ENCODE measurements around the gene PCSK5. TPM values are rescaled to one million over a fixed set of nuclear protein-coding genes. Genes with fewer than 3 reads are reported as not detected.
A peak's percentile ranks its signal among the peaks of the same experiment; 100 is the strongest.

Gene PCSK5
- total RNA-seq, 2 donors from 2014 or later, result 2.5 to 3.5 TPM

- no peak for DNase-seq
- no peak overlapping the region for H3K9ac ChIP-seq (ENCODE audit: extremely low read depth, low read length, poor library complexity, severe bottlenecking)
- Mint-ChIP-seq H3K9me3 (no peaks in the 10 kb centered on the region), H3K4me1 (peaks cover 29% of the 10 kb centered on the region), H3K27me3 (ENCODE audit: insufficient read depth) (peaks cover 11% of the 10 kb centered on the region), H3K27ac (no peak overlapping the region), H3K36me3 (ENCODE audit: low read depth) (no peaks in the 10 kb centered on the region), H3K4me3 (no peak overlapping the region)
- no peaks in the 10 kb centered on the region for H3K36me3 ChIP-seq (ENCODE audit: control insufficient read depth, insufficient read depth, low read length)
- no peak for TF ChIP-seq CTCF (conservative IDR thresholded peaks at IDR 0.05)
- peaks cover 9% of the 10 kb centered on the region for H3K4me1 ChIP-seq (ENCODE audit: control insufficient read depth, insufficient read depth, low read length)
- no peak overlapping the region for H3K27ac ChIP-seq (ENCODE audit: low read depth, low read length)
- WGBS, 2 experiments (ENCODE audit: insufficient coverage in 1 of 2, insufficient read length in 1 of 2), result 88% methylated on average over 1 of the region's 1 CpG; no CpG with 5 or more reads in 1 of the 2 experiments
- H3K9me3 ChIP-seq (ENCODE audit: control insufficient read depth, low read length), result no peaks in the 10 kb centered on the region
- H3K27me3 ChIP-seq (ENCODE audit: control insufficient read depth, insufficient read depth, low read length, poor library complexity, severe bottlenecking), result peaks cover 17% of the 10 kb centered on the region
- H3K4me3 ChIP-seq (ENCODE audit: low read length), result no peak overlapping the region
Measured at GRCh38 chr9:76155361-76155760, 264.9 kb downstream of the PCSK5 start.

GRCh38 chr9:76158713-76159112 is 268.2 kb downstream of the PCSK5 start:
- Mint-ChIP-seq H3K27me3 (ENCODE audit: insufficient read depth) (peaks cover 18% of the 10 kb centered on the region), H3K4me3 (no peak overlapping the region), H3K36me3 (ENCODE audit: low read depth) (no peaks in the 10 kb centered on the region), H3K4me1 (peaks cover 35% of the 10 kb centered on the region), H3K27ac (peak overlapping the region; percentile 2), H3K9me3 (no peaks in the 10 kb centered on the region)
- Histone ChIP-seq H3K27me3 (ENCODE audit: control insufficient read depth, insufficient read depth, low read length, poor library complexity, severe bottlenecking) (peaks cover 13% of the 10 kb centered on the region), H3K4me1 (ENCODE audit: control insufficient read depth, insufficient read depth, low read length) (peaks cover 9% of the 10 kb centered on the region), H3K9me3 (ENCODE audit: control insufficient read depth, low read length) (no peaks in the 10 kb centered on the region), H3K27ac (ENCODE audit: low read depth, low read length) (no peak overlapping the region), H3K9ac (ENCODE audit: extremely low read depth, low read length, poor library complexity, severe bottlenecking) (no peak overlapping the region), H3K4me3 (ENCODE audit: low read length) (no peak overlapping the region), H3K36me3 (ENCODE audit: control insufficient read depth, insufficient read depth, low read length) (no peaks in the 10 kb centered on the region)
- no peak for TF ChIP-seq CTCF (conservative IDR thresholded peaks at IDR 0.05)
- DNase-seq, result no peak
- WGBS, 2 experiments (ENCODE audit: insufficient coverage in 1 of 2, insufficient read length in 1 of 2), result 92 to 95% methylated on average over 6 to 7 of the region's 7 CpGs

- TF ChIP-seq CTCF (conservative IDR thresholded peaks at IDR 0.05), result no peak
- Histone ChIP-seq H3K4me3 (ENCODE audit: low read length) (no peak overlapping the region), H3K27ac (ENCODE audit: low read depth, low read length) (no peak overlapping the region), H3K36me3 (ENCODE audit: control insufficient read depth, insufficient read depth, low read length) (no peaks in the 10 kb centered on the region), H3K27me3 (ENCODE audit: control insufficient read depth, insufficient read depth, low read length, poor library complexity, severe bottlenecking) (peaks cover 13% of the 10 kb centered on the region), H3K9ac (ENCODE audit: extremely low read depth, low read length, poor library complexity, severe bottlenecking) (no peak overlapping the region), H3K9me3 (ENCODE audit: control insufficient read depth, low read length) (no peaks in the 10 kb centered on the region), H3K4me1 (ENCODE audit: control insufficient read depth, insufficient read depth, low read length) (peaks cover 9% of the 10 kb centered on the region)
- Mint-ChIP-seq H3K27me3 (ENCODE audit: insufficient read depth) (peaks cover 18% of the 10 kb centered on the region), H3K9me3 (no peaks in the 10 kb centered on the region), H3K4me1 (peaks cover 35% of the 10 kb centered on the region), H3K27ac (no peak overlapping the region), H3K4me3 (no peak overlapping the region), H3K36me3 (ENCODE audit: low read depth) (no peaks in the 10 kb centered on the region)
- WGBS, 2 experiments (ENCODE audit: insufficient coverage in 1 of 2, insufficient read length in 1 of 2), result 88 to 90% methylated on average over 11 of the region's 11 CpGs
- no peak for DNase-seq
Measured at GRCh38 chr9:76159293-76159926, 268.9 kb downstream of the PCSK5 start.

Measured in endodermal cell (in vitro differentiated cells).